GM23338 (cell line): ENCODE results near the gene ENPP4. TPM values are rescaled to one million over a fixed set of nuclear protein-coding genes. Genes with fewer than 3 reads are reported as not detected.

Experiments used
- ATAC-seq: fragments of 200-7000 bp; cut with Tn5 transposase; 3 replicates; pipeline ENCODE4 v1.9.1; 2020
- DNase-seq: peaks from one replicate; pipeline ENCODE4 v3.0.0-alpha.2; 2015; ENCODE audit warnings: low spot score
- H2AFZ ChIP-seq: fragments of 200-600 bp; sonication (generic); 2 replicates; pipeline ENCODE4 v1.8.0; 2016; ENCODE audit warnings: antibody characterized with exemption, mild to moderate bottlenecking, moderate library complexity
- H3F3A ChIP-seq: fragments of 200-600 bp; sonication (generic); replicated peaks from 2 replicates; pipeline ENCODE4 v1.8.0; 2017; ENCODE audit warnings: antibody characterized with exemption, mixed run types, low read depth
- H3K27ac ChIP-seq: fragments of 200-600 bp; sonication (generic); 2 replicates; pipeline ENCODE4 v1.6.1; 2016; ENCODE audit warnings: low read depth
- H3K27me3 ChIP-seq: fragments of 200-600 bp; sonication (generic); 2 replicates; pipeline ENCODE4 v1.8.0; 2016; ENCODE audit warnings: mild to moderate bottlenecking, mixed run types, moderate library complexity; ENCODE audit not compliant: insufficient read depth
- H3K36me3 ChIP-seq: fragments of 200-600 bp; sonication (generic); 2 replicates; pipeline ENCODE4 v1.8.0; 2016; ENCODE audit warnings: mild to moderate bottlenecking; ENCODE audit not compliant: insufficient read depth
- H3K4me1 ChIP-seq: fragments of 200-600 bp; sonication (generic); 2 replicates; pipeline ENCODE4 v1.8.0; 2016; ENCODE audit warnings: mild to moderate bottlenecking, moderate library complexity; ENCODE audit not compliant: insufficient read depth
- H3K4me2 ChIP-seq: fragments of 200-600 bp; sonication (generic); 2 replicates; pipeline ENCODE4 v1.7.1; 2017; ENCODE audit warnings: mixed run types
- H3K4me3 ChIP-seq: fragments of 200-600 bp; sonication (generic); 2 replicates; pipeline ENCODE4 v1.6.1; 2016; ENCODE audit warnings: mixed run types
- H3K79me2 ChIP-seq: fragments of 200-600 bp; sonication (generic); replicated peaks from 2 replicates; pipeline ENCODE4 v1.8.0; 2017; ENCODE audit warnings: mild to moderate bottlenecking; ENCODE audit not compliant: insufficient read depth
- H3K9me2 ChIP-seq: fragments of 200-600 bp; sonication (generic); 2 replicates; pipeline ENCODE4 v1.8.0; 2017; ENCODE audit not compliant: insufficient read depth
- H4K20me1 ChIP-seq: fragments of 200-600 bp; sonication (generic); replicated peaks from 2 replicates; pipeline ENCODE4 v1.8.0; 2017; ENCODE audit warnings: mild to moderate bottlenecking; ENCODE audit not compliant: insufficient read depth
- H3K27ac Mint-ChIP-seq: 2 replicates; pipeline ENCODE4 v1.8.0; 2020; ENCODE audit warnings: inconsistent platforms, mild to moderate bottlenecking, moderate library complexity, mixed read lengths
- H3K27me3 Mint-ChIP-seq: 3 replicates; pipeline ENCODE4 v1.8.0; 2022; ENCODE audit warnings: low read depth, mild to moderate bottlenecking, moderate library complexity, mixed read lengths, inconsistent platforms; ENCODE audit not compliant: insufficient read depth, poor library complexity
- H3K36me3 Mint-ChIP-seq: 3 replicates; pipeline ENCODE4 v1.8.0; 2021; ENCODE audit warnings: low read depth, mild to moderate bottlenecking, inconsistent platforms, moderate library complexity, mixed read lengths
- H3K4me1 Mint-ChIP-seq: 3 replicates; pipeline ENCODE4 v1.8.0; 2020; ENCODE audit warnings: mild to moderate bottlenecking, inconsistent platforms, mixed read lengths
- H3K4me3 Mint-ChIP-seq: 3 replicates; pipeline ENCODE4 v1.8.0; 2021; ENCODE audit warnings: moderate library complexity, mild to moderate bottlenecking, inconsistent platforms, mixed read lengths
- H3K9me3 Mint-ChIP-seq: 3 replicates; pipeline ENCODE4 v1.8.0; 2020; ENCODE audit warnings: moderate library complexity, mild to moderate bottlenecking, inconsistent platforms, mixed read lengths
- CREB1 ChIP-seq: fragments of 250-450 bp; sonication (Bioruptor Pico); IDR thresholded peaks from 2 replicates; pipeline ENCODE4 v1.5.0; 2020; ENCODE audit warnings: low read depth, mild to moderate bottlenecking, moderate library complexity
- ETS1 ChIP-seq: IDR thresholded peaks from 2 replicates; pipeline ENCODE4 v1.6.1; 2016; ENCODE audit warnings: antibody characterized with exemption
- EZH2 ChIP-seq: fragments of 200-600 bp; sonication (generic); IDR thresholded peaks from one replicate; pipeline ENCODE4 v1.8.0; 2017; ENCODE audit warnings: antibody characterized with exemption, mild to moderate bottlenecking, low read depth; ENCODE audit not compliant: unreplicated experiment
- EZH2phosphoT487 ChIP-seq: fragments of 200-600 bp; sonication (generic); IDR thresholded peaks from one replicate; pipeline ENCODE4 v1.8.1; 2018; ENCODE audit warnings: antibody characterized with exemption; ENCODE audit not compliant: unreplicated experiment
- NANOG ChIP-seq: IDR thresholded peaks from 2 replicates; pipeline ENCODE4 v1.6.1; 2016; ENCODE audit warnings: antibody characterized with exemption, borderline replicate concordance
- REST ChIP-seq: IDR thresholded peaks from one replicate; pipeline ENCODE4 v1.6.1; 2018; ENCODE audit warnings: antibody characterized with exemption; ENCODE audit not compliant: unreplicated experiment
- ZNF114 ChIP-seq: fragments of 250-450 bp; sonication (Bioruptor Pico); IDR thresholded peaks from 2 replicates; pipeline ENCODE4 v1.5.0; 2020; ENCODE audit warnings: mild to moderate bottlenecking, moderate library complexity
- ZNF331 ChIP-seq: fragments of 250-450 bp; sonication (Bioruptor Pico); IDR thresholded peaks from 2 replicates; pipeline ENCODE4 v1.5.0; 2020; ENCODE audit warnings: low read depth, mild to moderate bottlenecking, moderate library complexity
- ZNF462 ChIP-seq: fragments of 250-450 bp; sonication (Bioruptor Pico); IDR thresholded peaks from 2 replicates; pipeline ENCODE4 v1.5.0; 2020; ENCODE audit warnings: mild to moderate bottlenecking, moderate library complexity
- polyA plus RNA-seq: library from polyadenylated mRNA; unstranded; fragments of >200 nt; fragmentation: Nextera tagmentation; extraction: Ambion mirVana; gene quantifications from 2 replicates; pipeline ENCODE4 v1.2.1, GENCODE V29; 2016
- total RNA-seq: library from RNA; depleted of rRNA; stranded (reverse); fragments of >200 nt; shearing (Covaris generic); gene quantifications from 2 replicates; pipeline ENCODE4 v1.2.3, GENCODE V29; 2014

Gene ENPP4
- total and polyA plus RNA-seq, 2 experiments from 2014 or later: 2.2 to 4.4 TPM

GRCh38 chr6:46113370-46113769 is 16.4 kb upstream of the ENPP4 start:
- H3K4me1 Mint-ChIP-seq: peaks cover 11% of the 10 kb centered on the region
- no peaks in the 10 kb centered on the region for H4K20me1 ChIP-seq
- H2AFZ ChIP-seq: peak overlapping the region; percentile 8; the same call in 1 of the 2 replicates
- H3K27me3 Mint-ChIP-seq: peaks cover 5% of the 10 kb centered on the region
- H3K27ac Mint-ChIP-seq: peak overlapping the region; percentile 7; the same call in 1 of the 2 replicates
- H3K9me3 Mint-ChIP-seq: peaks cover 10% of the 10 kb centered on the region; the same call in 2 of the 3 replicates
- peaks cover 15% of the 10 kb centered on the region; the same call in 2 of the 3 replicates for H3K36me3 Mint-ChIP-seq
- H3K4me3 ChIP-seq: no peak overlapping the region
- ATAC-seq: peak; percentile 83
- TF ChIP-seq CREB1 (CRISPR knock-in tag) (no peak), EZH2phosphoT487 (no peak), ZNF462 (CRISPR knock-in tag) (no peak), NANOG (no peak), ETS1 (no peak), REST (no peak), EZH2 (no peak), ZNF331 (CRISPR knock-in tag) (no peak), ZNF114 (CRISPR knock-in tag) (no peak)
- peak overlapping the region; percentile 34; the same call in 1 of the 2 replicates for H3K4me2 ChIP-seq
- H3K4me3 Mint-ChIP-seq: no peak overlapping the region
- H3K27me3 ChIP-seq: no peaks in the 10 kb centered on the region
- no peak overlapping the region for H3K27ac ChIP-seq
- no peaks in the 10 kb centered on the region for H3F3A ChIP-seq
- H3K79me2 ChIP-seq: no peaks in the 10 kb centered on the region
- H3K36me3 ChIP-seq: no peaks in the 10 kb centered on the region
- peak; percentile 41 for DNase-seq
- H3K4me1 ChIP-seq: peaks cover 7% of the 10 kb centered on the region; the same call in 1 of the 2 replicates
- H3K9me2 ChIP-seq: peaks cover 5% of the 10 kb centered on the region; the same call in 1 of the 2 replicates
